ENCODE data around the gene CPM.

Gene CPM

GRCh38 chr12:68954811-68955210 is 21.8 kb upstream of the CPM start:
- no peak for DNase-seq

- no peak for DNase-seq
Observed at GRCh38 chr12:68953536-68953935, 20.6 kb upstream of the CPM start.

GRCh38 chr12:68951652-68952051 is 18.7 kb upstream of the CPM start:
- DNase-seq, result no peak

DNA sequence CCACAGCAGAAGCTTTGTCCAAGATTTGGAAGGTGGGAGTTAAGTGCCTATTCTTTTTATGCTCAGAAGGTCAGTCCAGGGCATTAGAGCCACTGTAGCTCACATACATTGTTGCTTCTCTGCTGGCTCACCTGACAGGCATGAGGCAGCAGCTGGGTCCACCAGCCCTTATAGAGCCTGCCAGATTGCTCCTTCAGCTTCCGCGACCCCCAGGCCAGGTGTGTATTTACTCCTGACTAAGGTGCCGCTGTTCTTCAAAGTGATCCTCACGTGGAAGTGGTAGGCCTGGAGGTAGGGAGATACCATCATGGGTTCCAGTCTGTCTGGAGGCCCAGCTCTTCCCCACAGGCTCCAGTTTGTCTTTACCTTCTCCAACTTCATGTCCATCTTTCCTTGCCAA is 17.5 kb upstream of the CPM start:
- no peak for DNase-seq

DNA sequence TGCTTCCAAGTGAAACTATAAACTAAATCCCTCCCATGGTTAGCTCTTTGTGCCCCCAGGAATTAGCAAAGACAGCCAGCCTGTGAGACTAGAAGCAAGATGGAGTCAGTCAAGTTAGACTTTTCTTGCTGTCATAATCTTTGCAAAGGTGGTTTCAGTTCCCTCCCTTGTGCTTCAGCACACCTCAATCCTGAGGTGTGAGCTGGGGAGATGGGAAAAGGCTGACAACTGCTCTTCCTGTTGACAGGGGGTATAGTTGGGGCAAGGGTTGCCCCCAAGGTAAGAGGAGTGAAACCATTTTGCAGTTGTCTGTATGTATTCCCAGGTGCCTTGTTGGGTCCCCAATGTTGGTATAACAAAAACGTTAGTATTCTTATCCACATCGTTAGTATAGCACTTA is 12.3 kb upstream of the CPM start:
- no peak for DNase-seq

DNA sequence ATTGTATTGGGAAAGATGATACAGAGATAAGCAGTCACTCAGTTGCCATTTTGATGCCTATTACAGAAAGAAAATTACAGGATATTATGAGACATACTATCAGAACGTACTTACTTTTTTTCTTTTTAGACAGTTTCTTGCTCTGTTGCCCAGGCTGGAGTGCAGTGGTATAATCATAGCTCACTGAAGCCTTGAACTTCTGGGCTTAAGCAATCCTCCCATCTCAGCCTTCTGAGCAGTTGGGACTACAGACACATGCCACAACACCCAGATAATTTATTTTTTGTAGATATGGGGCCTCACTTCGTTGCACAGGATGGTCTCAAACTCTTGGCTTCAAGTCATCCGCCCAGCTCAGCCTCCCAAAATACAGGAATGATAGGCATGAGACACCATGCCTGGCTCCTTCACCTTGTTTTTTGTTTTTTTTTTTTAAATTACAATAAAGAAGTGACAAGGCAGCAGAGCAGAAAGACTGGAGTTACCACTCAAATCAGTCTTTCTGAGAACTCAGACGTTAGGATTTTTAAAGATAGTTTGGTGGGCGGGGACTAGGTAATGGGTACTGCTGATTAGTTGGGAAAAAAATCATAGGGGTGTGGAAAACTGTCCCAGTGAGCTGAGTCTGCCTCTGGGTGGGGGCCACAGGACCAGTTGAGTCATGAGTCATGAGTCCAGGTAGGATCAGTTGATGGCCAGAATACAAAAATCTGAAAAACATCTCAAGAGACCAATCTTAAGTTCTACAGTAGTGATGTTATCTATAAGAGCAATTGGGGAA is 11.5 kb upstream of the CPM start:
- DNase-seq, result no peak

DNA sequence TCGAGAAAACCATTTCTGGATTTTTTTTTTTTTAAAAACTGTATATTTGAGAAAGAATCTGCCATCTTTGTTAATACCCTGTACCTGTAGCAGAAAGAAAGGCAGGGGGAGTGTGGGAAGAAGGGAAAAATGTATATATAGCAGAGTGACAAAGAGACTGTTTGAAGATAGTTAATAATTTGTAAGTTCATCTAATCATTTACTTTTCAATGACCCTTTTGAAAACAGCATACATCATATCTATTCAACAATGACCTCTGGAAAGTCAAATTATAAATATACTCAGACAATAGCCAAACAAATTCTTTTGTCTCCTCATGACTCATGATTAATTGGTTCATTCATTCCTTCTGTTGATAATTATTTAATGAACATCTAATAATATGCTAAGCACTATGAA is 10.9 kb upstream of the CPM start:
- DNase-seq, result no peak

GRCh38 chr12:68940731-68941130 is 7.8 kb upstream of the CPM start:
- no peak for DNase-seq

- DNase-seq, result no peak
Observed at GRCh38 chr12:68939505-68939904, 6.5 kb upstream of the CPM start.

DNA sequence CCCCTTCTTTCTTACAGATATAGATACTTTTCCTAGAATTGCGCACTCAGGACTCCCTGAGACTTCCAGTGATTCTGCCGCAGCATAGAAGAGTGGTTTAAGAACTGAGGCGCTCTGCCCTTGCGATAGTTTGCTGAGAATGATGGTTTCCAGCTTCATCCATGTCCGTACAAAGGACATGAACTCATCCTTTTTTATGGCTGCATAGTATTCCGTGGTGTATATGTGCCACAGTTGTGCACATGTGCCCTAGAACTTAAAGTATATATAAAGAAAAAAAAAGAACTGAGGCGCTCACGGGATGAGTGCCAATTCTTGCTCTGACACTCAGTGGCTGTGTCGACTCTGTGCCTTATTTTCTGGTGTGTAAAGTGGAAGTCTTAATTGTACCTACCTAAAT is 1.4 kb upstream of the CPM start:
- no peak for DNase-seq

GRCh38 chr12:68932128-68932960 is 627 bp downstream of the CPM start:
- DNase-seq, result no peak

DNA sequence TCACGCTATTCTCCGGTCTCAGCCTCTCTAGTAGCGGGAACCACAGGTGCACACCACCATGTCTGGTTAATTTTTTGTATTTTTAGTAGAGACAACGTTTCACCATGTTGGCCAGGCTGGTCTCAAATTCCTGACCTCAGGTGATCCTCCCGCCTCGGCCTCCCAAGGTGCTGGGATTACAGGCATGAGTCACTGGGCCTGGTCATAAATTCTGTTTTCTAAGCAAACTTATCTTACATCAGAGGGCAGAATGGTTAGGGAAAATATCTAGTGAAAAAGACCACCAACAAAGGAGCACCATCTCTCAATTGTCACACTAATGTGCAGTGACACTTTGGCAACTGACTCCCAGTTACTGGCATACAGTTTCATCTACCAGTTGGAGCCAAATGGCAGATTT is 2.8 kb downstream of the CPM start:
- no peak for DNase-seq

GRCh38 chr12:68924546-68924945 is 8.4 kb downstream of the CPM start:
- DNase-seq, result no peak

- no peak for DNase-seq
Observed at GRCh38 chr12:68919581-68920239, 13.3 kb downstream of the CPM start.

GRCh38 chr12:68918960-68919359 is 14.0 kb downstream of the CPM start:
- no peak for DNase-seq

GRCh38 chr12:68915055-68915454 is 17.9 kb downstream of the CPM start:
- DNase-seq, result no peak

GRCh38 chr12:68913682-68914081 is 19.3 kb downstream of the CPM start:
- DNase-seq, result no peak

DNA sequence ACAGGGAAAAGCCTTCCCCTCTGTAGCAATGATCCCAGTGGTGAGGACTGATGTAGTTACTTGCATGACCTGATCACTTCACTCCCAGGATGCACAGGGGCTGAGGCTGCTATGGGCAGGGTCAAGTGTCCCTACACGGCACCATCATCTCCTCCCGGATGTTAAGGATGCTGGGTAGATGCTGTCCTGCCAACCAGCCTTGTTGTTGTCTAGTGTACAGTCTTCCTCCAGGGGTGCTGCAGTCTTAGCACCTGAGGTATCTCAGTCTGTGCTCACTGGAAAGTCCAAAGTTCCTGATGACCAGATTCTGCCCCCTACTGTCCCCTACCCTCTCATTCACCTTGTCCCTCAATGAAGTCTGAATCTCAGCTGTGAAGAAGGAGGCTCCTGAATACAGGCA is 20.1 kb downstream of the CPM start:
- DNase-seq, result no peak

DNA sequence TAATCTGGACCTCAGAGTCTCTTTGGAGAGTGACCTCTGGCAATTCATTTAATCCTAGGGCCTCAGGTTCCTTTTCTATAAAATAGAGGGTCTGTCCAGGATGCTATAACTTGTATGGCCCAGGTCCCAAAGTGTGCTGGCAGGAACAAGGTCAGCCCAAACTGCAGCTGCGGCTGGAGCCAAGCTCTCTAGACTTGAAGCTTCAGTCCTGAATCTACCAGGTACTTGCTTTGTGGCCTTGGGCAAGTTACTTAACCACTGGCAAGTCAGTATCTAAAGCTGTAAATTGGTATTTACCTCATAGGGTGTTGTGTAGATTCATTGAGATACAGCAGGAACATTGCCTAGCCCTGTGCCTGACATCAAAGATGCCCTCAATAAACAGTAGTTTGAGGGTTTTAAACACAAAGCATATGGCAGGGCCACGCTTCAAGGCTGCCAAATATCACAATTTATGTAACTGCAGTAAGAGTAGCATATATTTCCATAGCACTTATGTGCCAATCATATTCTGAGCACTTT is 21.7 kb downstream of the CPM start:
- no peak for DNase-seq

DNA sequence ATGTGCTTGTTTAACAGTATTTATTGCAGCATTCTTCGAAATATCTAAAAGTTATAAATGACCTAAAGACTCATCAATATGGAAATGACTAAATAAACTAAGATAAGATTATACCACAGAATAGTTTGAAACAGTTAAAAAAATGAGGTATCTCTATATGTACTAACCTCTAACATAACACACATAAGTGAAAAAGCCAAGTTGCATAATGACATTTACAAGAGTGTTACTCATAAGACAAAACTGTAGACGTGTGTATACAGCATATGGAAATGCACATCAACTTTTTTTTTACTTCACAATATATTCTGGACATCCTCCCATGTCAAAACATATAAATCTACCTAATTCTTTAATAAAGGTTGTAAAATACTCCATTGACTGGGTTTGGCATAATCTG is 22.8 kb downstream of the CPM start:
- DNase-seq, result no peak

GRCh38 chr12:68908076-68908475 is 24.9 kb downstream of the CPM start:
- DNase-seq, result no peak

DNA sequence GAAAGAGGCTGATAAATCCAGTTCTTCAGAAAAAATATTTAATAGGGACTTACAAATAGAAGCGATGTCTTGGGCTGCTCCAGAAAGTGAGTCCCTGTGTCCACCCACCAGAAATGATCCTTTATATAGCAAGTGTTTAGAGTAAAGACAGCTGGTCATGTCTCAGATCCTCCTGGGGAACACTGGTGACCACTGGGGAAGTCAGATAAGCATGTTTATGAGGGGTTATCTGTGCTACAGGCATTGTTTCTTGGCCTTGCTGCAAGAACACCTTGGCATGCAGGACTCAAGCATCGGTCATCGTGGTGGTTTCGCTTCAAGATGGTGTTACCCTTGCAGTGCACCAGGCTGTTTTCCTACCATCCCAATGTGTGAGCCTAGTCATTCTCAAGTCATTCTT is 27.2 kb downstream of the CPM start:
- no peak for DNase-seq

- DNase-seq, result no peak
Observed at GRCh38 chr12:68904351-68904962, 28.5 kb downstream of the CPM start.
